NCI-H524 (cell line): ENCODE results near the gene LACTBL1.
"Not testable (repeated sequence)": the region's sequence is repeated elsewhere in the genome, so short reads cannot be mapped to it uniquely, and the experiment has no call there.

Experiments
- DNase-seq, 2 experiments: peaks; one replicate each; lab custom pipeline; 2025; lab: John Stamatoyannopoulos, UW

Gene LACTBL1, protein sequence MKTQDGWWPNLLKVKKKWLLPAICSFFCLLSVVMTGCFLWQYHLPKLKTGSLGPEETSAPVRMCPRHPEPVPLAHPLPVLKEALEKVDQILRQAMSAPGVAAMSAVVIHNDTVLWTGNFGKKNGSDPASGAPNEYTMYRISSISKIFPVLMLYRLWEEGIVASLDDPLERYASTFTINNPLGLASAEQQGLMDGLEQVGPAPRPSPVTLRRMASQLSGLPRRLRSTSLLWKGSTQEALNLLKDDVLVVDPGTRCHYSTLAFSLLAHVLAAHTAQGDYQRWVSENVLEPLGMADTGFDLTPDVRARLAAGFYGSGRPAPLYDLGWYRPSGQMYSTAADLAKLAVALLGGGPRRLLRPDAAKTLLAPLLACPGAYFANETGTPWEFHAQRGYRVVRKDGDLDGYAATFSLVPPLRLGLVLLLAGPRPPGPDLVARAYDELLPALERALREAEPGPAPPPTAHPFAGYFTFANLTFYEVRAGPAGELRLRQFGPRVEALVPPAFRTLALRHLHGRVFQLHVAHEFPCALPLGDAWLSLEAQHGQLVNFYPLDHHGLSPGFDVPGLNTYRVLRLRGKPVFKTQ

DNA sequence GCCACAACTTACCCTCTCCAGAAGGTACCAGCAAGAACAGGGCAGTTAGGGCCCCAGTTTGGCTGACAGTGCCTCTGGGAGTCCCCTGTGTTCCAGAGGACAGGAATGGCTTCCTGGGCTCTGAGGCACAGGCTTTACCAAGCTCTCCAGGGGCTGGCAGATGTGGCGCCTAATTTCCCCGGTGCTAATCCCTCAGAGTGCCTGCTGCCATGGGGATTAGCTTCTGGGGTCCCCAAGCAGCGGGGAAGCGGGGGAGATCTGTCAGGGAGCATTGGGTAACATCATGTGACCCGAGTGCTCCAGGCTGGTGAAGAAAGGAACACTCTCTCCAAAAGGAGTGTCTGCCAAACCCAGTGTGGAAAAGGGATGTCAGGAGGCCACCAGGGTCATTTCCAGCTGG lies at the start of gene LACTBL1:
TSS of gene LACTBL1 (minus strand) at position 107 of the 400 bp plus-strand sequence. CDS start 550 bp downstream, outside the sequence.
- DNase-seq = peak; percentile 93 to 96

DNA sequence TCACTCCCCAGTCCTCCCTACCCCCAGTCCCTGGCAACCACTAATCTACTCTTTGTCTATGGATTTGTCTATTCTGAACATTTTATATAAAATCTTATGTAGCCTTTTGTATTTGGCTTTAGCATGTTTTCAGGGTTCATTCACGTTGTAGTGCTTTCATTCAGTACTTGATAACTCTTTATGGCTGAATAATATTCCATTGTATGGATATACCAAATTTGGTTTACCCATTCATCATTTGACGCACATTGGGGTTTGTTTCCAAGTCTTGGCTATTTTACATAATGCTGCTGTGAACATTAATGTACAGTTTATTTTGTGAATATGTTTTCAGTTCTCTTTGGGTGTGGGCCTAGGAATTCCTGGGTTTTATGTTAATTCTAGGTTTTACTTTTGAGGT lies 49.2 kb upstream of the LACTBL1 start:
- DNase-seq = no peak

DNA sequence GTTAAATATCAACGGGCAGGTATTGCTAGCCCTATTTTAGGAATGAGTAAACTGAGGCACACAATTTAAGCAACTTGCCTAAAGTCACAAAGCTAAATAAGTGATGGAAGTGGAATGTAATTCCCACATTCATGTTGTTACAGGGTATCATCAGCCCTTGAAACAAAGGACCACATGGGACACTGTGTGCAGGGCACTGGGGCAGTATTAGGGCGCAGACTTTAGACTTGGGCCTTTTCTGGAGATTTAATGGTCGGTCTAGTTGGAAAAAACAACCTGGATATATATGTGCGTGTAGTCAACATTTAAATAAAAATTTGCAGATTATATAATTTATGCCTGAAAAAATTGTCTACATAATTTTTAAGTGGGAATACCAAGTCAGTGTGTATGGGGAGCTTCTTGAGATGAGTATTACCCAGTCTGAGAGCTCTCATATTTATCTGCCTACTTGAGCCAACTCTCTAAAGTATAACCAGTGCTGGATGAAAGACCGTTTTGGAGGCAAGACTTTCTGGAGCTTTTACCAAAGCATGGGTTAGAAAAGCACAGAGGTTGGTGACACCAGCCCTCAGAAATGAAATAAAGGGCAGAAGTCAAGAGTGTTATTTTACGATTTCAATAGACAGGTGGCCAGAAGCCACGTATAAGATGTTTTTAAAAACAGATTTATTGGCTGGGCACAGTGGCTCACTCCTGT lies 48.2 kb upstream of the LACTBL1 start:
- peak; percentile 21 to 64 for DNase-seq

DNA sequence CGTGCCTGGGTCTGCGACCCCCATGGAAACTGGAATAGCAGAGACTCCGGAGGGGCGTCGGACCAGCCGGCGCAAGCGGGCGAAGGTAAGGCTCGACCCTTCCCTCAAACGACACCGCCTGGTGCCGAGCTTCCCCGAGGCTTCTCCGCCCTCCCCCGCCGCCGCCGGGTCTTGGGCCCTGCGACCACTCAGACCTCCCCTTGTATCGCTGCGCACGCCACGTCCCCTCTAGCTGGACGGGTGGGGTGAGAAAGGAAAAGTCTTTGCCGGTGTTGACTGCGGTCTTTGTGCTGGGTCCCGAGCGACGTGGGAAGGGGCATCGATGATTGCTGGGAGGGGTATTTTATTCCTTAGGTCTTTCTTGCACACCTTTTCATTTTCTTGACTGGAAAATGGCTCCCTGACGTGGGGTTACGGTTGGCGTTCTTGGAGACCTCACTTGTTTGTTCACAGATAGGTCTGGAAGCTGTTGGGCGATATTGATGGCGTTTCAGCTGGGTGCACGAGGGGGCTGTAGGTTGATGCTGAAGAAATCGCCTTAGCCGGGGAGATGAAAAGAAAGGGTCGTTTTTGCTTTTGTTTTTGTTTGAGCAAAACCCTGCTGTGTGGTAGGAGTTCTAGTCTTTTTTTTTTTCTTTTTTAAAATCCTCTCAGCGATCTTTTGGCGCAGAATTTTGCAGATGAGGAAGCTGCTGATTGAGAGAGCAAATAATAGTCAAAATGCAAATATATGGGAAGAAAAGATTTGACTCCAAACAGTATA lies 47.4 kb upstream of the LACTBL1 start:
- DNase-seq = peak; percentile 49 to 53

DNA sequence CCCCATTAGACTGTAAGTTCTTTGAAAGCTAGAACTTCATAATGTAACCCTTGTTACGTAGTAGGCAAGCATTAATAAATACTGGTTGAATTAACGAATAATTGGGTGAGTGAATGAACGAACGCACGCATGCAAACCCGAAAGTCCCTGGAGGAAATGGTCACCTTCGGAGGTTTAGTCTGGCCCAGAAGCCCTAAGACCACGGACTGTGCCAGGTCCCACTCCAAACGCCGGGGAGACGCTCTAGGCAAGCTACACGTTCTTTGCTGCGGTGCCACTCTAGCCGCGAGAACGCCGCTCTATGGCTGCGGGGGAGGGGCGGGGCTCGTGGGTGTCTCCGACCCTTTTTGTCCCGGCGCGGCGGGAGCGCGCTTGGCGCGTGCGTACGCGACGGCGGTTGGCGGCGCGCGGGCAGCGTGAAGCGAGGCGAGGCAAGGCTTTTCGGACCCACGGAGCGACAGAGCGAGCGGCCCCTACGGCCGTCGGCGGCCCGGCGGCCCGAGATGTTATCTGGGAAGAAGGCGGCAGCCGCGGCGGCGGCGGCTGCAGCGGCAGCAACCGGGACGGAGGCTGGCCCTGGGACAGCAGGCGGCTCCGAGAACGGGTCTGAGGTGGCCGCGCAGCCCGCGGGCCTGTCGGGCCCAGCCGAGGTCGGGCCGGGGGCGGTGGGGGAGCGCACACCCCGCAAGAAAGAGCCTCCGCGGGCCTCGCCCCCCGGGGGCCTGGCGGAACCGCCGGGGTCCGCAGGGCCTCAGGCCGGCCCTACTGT lies 46.6 kb upstream of the LACTBL1 start, which contains the start of gene KDM1A:
TSS of gene KDM1A (plus strand) at position 375 of the 769 bp plus-strand sequence. CDS start at position 504, 129 bp downstream.
- peak; percentile 96 to 97 for DNase-seq

DNA sequence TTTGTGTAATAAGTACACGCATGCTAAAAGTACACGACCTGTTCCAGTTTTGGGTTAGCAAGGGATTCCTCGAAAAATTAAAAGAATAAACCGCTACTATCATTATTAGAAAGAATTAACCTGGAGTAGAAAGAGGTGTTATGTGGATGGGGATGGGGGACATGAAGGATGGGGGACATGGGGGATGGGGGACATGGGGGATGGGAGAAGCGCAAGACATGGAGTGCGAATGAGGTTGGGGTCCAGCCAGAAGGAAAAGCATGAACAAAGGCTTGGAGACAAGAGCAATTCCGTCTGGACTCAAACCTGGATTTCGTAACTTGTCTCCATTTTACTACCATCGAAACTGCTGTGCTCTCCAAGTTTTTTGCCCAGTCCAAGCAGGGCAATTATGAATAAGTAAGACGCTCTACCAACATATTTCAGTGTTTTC lies 46.0 kb upstream of the LACTBL1 start:
- peak in 1 of 2 experiments; percentile 51 for DNase-seq

DNA sequence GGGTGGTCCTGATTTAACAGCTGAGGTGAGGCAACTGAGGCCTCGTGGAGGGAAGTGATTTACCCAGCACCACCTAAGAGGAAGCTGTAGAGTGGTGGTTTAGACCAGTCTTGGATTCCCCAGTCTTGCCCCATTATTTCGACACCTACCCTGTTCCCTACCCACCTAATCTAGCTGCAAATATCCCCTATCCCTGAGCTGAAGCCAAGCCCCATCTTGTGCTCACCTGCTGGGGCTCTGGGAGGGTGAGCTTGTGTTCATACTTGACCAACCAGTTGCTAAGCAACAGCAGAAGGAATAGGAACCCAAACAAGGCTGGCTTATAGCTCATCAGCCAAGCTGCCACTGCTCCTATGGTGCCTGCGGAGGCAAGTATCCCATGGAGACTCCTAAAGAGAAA lies 41.0 kb upstream of the LACTBL1 start:
- peak; percentile 80 to 94 for DNase-seq

DNA sequence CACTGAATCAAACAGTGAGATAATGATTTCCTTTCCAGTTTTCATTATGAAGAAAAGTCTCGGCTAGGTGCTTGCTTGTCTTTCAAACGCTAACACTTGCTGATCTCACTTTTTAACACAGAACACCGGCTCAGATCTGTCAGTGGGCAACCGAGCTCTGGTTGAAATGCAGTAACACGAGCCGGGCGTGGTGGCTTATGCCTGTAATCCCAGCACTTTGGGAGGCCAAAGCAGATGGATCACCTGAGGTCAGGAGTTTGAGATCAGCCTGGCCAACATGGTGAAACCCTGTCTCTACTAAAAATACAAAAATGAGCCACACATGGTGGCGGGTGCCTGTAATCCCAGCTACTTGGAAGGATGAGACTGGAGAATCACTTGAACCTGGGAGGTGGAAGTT lies 37.4 kb upstream of the LACTBL1 start:
- DNase-seq = not testable (repeated sequence)

DNA sequence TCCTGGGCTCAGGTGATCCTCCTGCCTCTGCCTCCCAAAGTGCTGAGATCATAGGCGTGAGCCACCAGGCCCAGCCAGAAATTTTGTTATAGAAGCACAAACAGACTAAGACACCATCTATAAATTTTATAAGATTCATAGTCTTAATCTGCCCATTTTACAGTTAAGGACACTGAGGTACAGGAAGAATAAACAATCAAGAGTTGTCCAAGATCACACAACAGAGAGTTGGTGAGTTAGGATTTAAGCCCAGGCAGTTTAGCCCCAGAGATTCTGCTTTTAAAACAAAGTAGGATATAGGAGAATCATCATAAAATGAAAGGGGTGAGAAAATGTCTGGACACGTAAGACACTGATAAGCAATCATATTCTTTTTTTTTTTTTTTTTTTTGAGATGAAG lies 36.2 kb upstream of the LACTBL1 start:
- DNase-seq = no peak

DNA sequence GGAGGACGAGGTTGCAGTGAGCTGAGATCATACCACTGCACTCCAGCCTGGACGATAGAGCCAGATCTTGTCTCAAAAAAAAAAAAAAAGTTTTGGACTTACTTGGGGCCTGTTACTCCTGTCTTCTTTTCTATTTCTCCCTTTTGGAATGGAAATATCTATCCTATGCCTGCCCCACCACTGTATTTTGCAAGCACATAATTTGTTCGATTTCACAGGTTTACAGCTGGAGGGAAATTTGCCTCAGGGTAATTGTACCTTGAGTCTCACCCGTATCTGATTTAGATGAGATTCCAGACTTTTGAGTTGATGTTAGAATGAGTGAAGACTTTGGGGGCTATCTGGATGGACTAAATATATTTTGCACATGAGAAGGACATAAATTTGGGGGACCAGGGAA lies 34.4 kb upstream of the LACTBL1 start:
- DNase-seq = no peak

DNA sequence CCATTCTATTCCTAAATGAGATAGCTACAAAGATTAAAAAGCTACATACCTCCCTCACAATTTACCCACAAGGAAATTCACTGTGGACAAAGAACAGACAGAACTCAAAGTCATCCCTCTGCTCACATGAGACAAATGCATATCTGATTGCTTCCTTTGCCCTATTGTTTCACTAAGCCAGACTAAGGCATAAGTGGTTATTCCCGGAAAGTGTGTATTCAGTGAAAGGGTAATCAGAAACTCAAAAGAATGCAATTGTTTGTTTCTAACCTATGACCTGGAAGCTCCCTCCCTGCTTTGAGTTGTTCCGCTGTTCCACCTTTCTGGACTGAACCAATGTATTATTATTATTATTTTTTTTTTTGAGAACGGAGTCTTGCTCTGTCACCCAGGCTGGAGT lies 32.1 kb upstream of the LACTBL1 start:
- DNase-seq = not testable (repeated sequence)

DNA sequence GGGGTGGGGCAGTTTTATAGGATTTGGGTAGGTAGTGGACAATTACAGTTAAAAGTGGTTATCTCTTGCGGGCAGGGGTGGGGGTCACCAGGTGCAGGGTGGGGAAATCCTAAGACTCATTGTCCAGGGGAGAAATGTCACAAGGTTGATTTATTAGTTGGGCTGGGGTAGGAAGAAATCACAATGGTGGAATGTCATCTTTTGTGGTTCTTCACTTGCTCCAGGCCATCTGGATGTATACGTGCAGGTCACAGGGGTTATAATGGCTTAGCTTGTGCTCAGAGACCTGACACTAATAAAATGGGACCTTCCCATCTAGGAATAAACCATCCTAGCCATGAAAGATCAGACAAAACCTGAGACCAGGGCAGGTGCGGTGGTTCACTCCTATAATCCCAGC lies 31.4 kb upstream of the LACTBL1 start:
- no peak for DNase-seq

DNA sequence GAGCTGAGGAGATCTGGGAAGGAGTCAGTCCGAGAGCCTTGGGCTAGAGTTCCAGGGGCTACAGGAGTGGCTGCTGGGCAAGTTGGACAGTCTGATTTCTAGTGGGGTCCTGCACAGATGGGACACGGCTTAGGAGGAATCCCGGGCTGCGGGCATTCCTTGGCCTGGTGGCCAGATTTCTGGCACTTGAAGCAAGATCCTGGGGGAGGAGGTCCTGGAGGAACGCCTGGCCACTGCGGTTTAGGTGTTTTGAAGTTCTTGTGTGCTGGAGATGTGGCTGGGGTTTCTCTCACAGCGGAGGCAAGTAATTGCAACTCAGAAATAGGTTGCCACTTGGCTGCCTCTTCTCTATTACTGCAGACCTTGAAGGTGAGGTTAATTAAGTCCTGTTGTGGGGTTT lies 29.6 kb upstream of the LACTBL1 start:
- DNase-seq = not testable (repeated sequence)

DNA sequence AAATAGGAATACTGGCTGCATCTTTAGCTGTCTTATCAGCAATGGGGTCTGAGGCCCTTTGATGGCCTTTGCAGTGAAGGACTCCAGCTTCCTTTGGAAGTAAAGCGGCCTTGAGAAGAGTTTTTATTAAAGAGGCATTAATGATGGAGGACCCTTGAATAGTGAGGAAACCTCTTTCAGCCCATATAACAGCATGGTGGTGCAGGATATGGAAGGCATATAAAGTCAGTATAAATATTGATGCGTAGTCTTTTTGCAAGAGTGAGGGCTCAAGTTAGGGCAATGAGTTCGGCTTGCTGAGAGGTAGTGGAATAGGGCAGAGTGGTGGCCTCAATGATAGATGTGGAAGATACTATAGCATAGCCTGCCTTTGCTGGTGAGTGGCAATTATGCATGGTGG lies 27.5 kb upstream of the LACTBL1 start:
- DNase-seq = not testable (repeated sequence)

DNA sequence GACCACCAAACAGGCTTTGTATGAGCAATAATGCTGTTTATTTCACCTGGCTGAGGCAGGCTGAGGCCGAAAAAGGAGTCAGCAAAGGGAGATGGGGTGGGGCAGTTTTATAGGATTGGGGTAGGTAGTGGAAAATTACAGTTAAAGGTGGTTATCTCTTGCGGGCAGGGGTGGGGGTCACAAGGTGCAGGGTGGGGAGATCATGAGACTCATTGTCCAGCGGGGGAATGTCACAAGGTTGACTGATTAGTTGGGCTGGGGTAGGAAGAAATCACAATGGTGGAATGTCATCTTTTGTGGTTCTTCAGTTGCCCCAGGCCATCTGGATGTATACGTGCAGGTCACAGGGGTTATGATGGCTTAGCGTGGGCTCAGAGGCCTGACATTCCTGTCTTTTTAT lies 24.9 kb upstream of the LACTBL1 start:
- not testable (repeated sequence) for DNase-seq

DNA sequence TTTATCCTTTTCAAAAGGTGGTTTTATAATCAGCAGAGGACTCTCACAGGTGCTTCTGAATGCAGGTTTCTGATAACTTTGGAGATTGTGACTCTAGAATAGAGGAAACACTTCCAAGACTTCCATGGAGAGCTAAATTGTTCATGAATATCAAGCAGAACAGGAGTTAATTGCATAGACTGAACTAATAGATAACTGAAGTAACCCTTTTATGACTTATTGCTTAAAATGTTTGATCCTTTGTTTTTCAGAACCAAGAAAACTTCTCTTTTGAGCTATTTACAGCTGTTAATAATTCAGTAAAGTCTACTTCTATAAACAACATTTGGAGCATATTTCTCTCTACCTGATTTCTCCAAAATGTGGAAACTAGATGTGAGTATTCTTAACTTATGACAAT lies 23.1 kb upstream of the LACTBL1 start:
- no peak for DNase-seq

DNA sequence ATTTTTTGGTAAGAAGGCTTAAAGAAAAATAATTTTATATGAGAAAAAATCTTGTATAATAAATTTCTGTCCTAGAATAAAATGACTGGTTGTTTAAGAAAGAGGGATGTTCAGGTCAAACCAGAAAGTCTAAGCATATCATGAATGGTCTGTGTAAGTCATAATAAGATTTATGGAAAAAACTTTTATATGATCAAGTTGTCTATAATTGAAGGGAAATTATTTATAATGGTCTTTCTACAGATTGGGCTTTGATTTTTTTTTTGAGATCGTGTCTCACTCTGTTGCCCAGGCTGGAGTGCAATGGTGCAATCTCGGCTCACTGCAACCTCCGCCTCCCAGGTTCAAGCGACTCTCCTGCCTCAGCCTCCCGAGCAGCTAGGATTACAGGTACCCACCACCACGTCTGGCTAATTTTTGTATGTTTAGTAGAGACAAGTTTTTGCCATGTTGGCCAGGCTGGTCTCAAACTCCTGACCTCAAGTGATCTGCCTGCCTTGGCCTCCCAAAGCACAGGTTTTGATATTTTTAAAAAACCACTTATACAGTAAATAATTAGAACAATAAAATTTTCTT lies 20.6 kb upstream of the LACTBL1 start:
- not testable (repeated sequence) for DNase-seq

DNA sequence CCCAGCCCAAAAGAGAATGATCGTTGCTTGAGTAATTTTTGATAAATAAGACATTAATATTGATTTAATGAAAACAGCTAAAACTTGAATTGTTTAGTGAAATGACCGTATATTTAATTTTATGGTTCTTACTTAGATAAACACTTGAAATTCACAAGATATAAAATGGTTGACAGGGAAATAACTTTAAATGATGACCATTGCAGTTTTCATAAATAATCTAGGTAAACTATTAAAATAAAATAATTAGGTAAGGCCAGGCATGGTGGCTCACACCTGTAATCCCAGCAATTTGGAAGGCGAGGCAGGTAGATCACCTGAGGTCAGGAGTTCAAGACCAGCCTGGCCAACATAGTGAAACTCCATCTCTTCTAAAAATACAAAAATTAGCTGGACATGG lies 19.7 kb upstream of the LACTBL1 start:
- not testable (repeated sequence) for DNase-seq

DNA sequence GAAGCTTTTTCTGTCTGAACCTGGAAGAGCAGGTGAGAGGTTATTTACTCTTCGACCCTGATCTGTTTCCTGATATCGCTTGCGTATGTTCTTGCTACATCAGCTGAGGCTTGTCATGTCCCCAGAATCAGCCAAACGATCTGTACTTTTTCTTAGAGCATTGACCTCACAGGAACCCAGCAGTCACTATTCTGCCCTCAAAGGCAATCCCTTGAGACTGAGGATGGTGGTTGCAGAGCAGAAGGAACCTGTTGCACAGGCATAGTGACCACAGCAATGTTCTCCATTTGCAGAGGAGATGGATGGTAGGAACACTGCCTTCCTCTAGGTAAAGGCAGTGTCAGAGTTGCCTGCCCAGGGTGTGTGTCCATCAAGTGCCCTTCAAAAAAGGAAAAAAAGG lies 11.3 kb upstream of the LACTBL1 start:
- no peak for DNase-seq

DNA sequence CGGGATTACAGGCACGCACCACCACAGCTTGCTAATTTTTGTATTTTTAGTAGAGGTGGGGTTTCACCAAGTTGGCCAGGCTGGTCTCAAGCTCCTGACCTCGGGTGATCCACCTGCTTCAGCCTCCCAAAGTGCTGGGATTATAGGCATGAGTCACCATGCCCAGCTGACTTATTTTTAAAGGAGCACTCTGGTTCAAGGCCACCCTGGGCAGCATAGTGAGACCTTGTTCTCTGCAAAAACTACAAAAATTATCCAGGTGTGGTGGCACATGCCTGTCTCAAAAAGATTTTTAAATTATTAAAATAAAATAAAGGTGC lies 7.8 kb upstream of the LACTBL1 start:
- not testable (repeated sequence) for DNase-seq

DNA sequence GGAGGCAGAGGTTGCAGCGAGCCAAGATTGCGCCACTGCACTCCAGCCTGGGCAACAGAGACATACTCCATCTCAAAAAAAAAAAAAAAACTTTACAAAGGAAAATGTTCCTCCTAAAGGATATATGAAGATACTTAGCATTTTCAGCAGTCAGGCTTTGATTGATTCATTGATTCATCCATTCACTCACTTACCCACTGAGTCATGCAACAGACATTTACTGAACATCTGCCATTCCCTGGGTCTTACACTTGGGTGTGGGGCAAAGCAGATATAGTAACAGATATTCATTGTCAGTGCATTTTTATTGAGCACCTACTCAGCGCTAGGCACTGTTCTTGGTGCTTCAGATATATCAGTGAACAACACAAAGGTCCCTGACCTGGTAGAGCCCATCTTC lies 5.6 kb upstream of the LACTBL1 start:
- DNase-seq = no peak
